ENCODE measurements around the gene CCDC150. TPM values are rescaled to one million over a fixed set of nuclear protein-coding genes. Genes with fewer than 3 reads are reported as not detected.

CCDC150 gene
- total and polyA plus RNA-seq, 2 of the 8 experiments (the other 6 are each of a cell fraction or from before 2014, with no cell fraction given) = 8.3 to 31.9 TPM

GRCh38 chr2:196607073-196607472 is 32.4 kb upstream of the CCDC150 start (continued):
- TF ChIP-seq CBX8 (IDR thresholded peaks at IDR 0.05; ENCODE audit: borderline replicate concordance, low read depth, low read length) (no peak), CHD2 (IDR thresholded peaks at IDR 0.05; ENCODE audit: low read length) (no peak), SP4 (IDR thresholded peaks at IDR 0.05; ENCODE audit: low read length) (no peak), BRCA1 (IDR thresholded peaks at IDR 0.05; ENCODE audit: low read depth, low read length) (no peak)
